BE2C (cell line): Measurements from ENCODE around the gene TESMIN.

Experiments
- DNase-seq: peaks from one replicate; pipeline ENCODE4 v3.0.0-alpha.2; 2020
- H3K27me3 ChIP-seq: fragments of 250-450 bp; sonication (Bioruptor Pico); 2 replicates; pipeline ENCODE4 v1.5.1; 2020; ENCODE audit warnings: mild to moderate bottlenecking
- H3K36me3 ChIP-seq: fragments of 250-450 bp; sonication (Bioruptor Pico); 2 replicates; pipeline ENCODE4 v1.5.1; 2020; ENCODE audit warnings: mild to moderate bottlenecking
- H3K4me1 ChIP-seq: fragments of 250-450 bp; sonication (Bioruptor Pico); 2 replicates; pipeline ENCODE4 v1.5.1; 2020
- H3K4me3 ChIP-seq: 2 replicates; pipeline ENCODE4 v1.5.1; 2011; ENCODE audit warnings: low read depth, low read length
- H3K9me3 ChIP-seq: fragments of 250-450 bp; sonication (Bioruptor Pico); 2 replicates; pipeline ENCODE4 v1.5.1; 2020
- CTCF ChIP-seq: IDR thresholded peaks from 2 replicates; pipeline ENCODE4 v1.5.1; 2012; ENCODE audit warnings: mild to moderate bottlenecking, low read depth, low read length

TESMIN gene

GRCh38 chr11:68658097-68658496 is 93.2 kb downstream of the TESMIN start:
- no peak for TF ChIP-seq CTCF
- Histone ChIP-seq H3K4me3 (no peak overlapping the region), H3K4me1 (peaks cover 34% of the 10 kb centered on the region), H3K36me3 (no peaks in the 10 kb centered on the region), H3K9me3 (no peaks in the 10 kb centered on the region), H3K27me3 (no peaks in the 10 kb centered on the region)
- no peak for DNase-seq
